ENCODE results near the gene NHLH1. TPM values are rescaled to one million over a fixed set of nuclear protein-coding genes. Genes with fewer than 3 reads are reported as not detected.

Gene NHLH1
- total and polyA plus RNA-seq, 10 of the 15 experiments (the other 5 are each of a cell fraction or from before 2014, with no cell fraction given): 0.22 to 0.98 (median 0.43) TPM; not detected in 1

DNA sequence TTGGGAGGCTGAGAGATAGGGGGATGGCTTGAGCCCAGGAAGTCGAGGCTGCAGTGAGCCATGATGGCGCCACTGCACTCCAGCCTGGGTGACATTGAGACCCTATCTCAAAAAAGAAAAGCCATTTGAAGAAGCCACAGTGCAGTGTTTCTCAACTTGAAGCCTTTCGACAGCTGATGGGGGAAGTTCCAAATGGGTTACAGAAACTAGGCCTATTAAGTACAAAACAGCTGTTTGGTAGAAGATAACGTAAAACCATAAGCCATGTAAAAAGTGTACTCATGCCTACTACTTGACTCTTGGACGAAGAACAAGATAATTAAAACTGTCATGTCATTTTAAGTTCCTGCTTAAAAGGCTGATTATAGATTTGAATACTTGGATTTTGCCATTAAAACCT lies 40.5 kb upstream of the NHLH1 start:
- 96% methylated on average over 5 of the region's 5 CpGs for WGBS (ENCODE audit: insufficient coverage, insufficient replicate concordance, low lambda C conversion rate, missing lambda C conversion rate)
- peaks cover 10 to 55% of the 10 kb centered on the region in 2 experiments for H3K36me3 ChIP-seq (ENCODE audit: control insufficient read depth in 2 of 2, insufficient read depth in 2 of 2, low read length in 1 of 2)
- H3K9me3 ChIP-seq (replicated peaks; ENCODE audit: control insufficient read depth, insufficient read depth, low read length): no peaks in the 10 kb centered on the region
- no peak for ATAC-seq
- H3K27me3 ChIP-seq (replicated peaks in 1 of 2; ENCODE audit: control insufficient read depth in 2 of 2, insufficient read depth in 2 of 2, low read length in 1 of 2): no peaks in the 10 kb centered on the region
- no peak for DNase-seq (ENCODE audit: low read depth, low spot score)
- in situ Hi-C loops (cut with MboI) (loop anchor here (25.0 kb wide), 1 partner anchor 1289 kb away; no protein-coding TSS in a partner anchor), intact Hi-C loops (cut with micrococcal nuclease; ENCODE audit: unreplicated experiment) (no loop called here)
- SMC1A ChIA-PET (ENCODE audit: uncharacterized antibody, unreplicated experiment): interaction anchor here (0.6 kb wide), 1 partner anchor 176 kb away, joined by 3 read pairs; no protein-coding TSS in a partner anchor
- no peaks in the 10 kb centered on the region for H4K20me1 ChIP-seq (ENCODE audit: control insufficient read depth, insufficient read depth)
- no peak overlapping the region for H3K4me3 ChIP-seq
- H3K79me2 ChIP-seq (ENCODE audit: control insufficient read depth, insufficient read depth, low read length): no peaks in the 10 kb centered on the region; the same call in 1 of the 2 replicates
- no peak overlapping the region for H3K4me2 ChIP-seq (ENCODE audit: control insufficient read depth, insufficient read depth)
- H3K27ac ChIP-seq (ENCODE audit: control insufficient read depth, insufficient read depth): no peak overlapping the region
- RAD21 ChIA-PET (ENCODE audit: unreplicated experiment): no interaction called here
- H3K9ac ChIP-seq (ENCODE audit: control insufficient read depth, insufficient read depth, low read length): no peak overlapping the region
- CTCF ChIA-PET: no interaction called here
- FAIRE-seq: peak; percentile 65
- H2AFZ ChIP-seq (ENCODE audit: control insufficient read depth, low read depth, low read length): no peak overlapping the region
- H3K4me1 ChIP-seq (ENCODE audit: control insufficient read depth, insufficient read depth, low read length): no peaks in the 10 kb centered on the region
- no TSS peak for BruUV-seq (replicated peaks)
- POLR2A ChIA-PET: no interaction called here
- TF ChIP-seq, protein P1, sequence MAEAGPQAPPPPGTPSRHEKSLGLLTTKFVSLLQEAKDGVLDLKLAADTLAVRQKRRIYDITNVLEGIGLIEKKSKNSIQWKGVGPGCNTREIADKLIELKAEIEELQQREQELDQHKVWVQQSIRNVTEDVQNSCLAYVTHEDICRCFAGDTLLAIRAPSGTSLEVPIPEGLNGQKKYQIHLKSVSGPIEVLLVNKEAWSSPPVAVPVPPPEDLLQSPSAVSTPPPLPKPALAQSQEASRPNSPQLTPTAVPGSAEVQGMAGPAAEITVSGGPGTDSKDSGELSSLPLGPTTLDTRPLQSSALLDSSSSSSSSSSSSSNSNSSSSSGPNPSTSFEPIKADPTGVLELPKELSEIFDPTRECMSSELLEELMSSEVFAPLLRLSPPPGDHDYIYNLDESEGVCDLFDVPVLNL (IDR thresholded peaks at IDR 0.05; ENCODE audit: low read depth, low read length): no peak
- no peak for TF ChIP-seq SMAD5 (IDR thresholded peaks at IDR 0.05; ENCODE audit: low read depth)
- no peak for TF ChIP-seq SREBF2 (IDR thresholded peaks at IDR 0.05; ENCODE audit: low read length)
- TF ChIP-seq MYC (IDR thresholded peaks at IDR 0.05; ENCODE audit: insufficient read depth, insufficient read length, insufficient replicate concordance, low read length, severe bottlenecking): no peak
- TF ChIP-seq IRF4 (IDR thresholded peaks at IDR 0.05; ENCODE audit: low read depth, low read length): no peak
- TF ChIP-seq TBL1XR1 (IDR thresholded peaks at IDR 0.05; ENCODE audit: low read depth, low read length): no peak
- TF ChIP-seq BRCA1 (IDR thresholded peaks at IDR 0.05; ENCODE audit: low read depth, low read length): no peak
- no peak for TF ChIP-seq SPI1 (IDR thresholded peaks at IDR 0.05; ENCODE audit: borderline replicate concordance, insufficient read depth, low read depth, low read length)
- TF ChIP-seq SUZ12 (IDR thresholded peaks at IDR 0.05; ENCODE audit: unreplicated experiment): no peak
- no peak for TF ChIP-seq FOXK2 (IDR thresholded peaks at IDR 0.05)
- no peak for TF ChIP-seq SMAD1 (IDR thresholded peaks at IDR 0.05; ENCODE audit: low read depth, partially characterized antibody)
- no peak for TF ChIP-seq KLF5 (IDR thresholded peaks at IDR 0.05; ENCODE audit: partially characterized antibody)
- TF ChIP-seq BCL11A (IDR thresholded peaks at IDR 0.05; ENCODE audit: low read depth, low read length): no peak
- no peak for TF ChIP-seq NRF1 (conservative IDR thresholded peaks at IDR 0.05; ENCODE audit: low read depth, low read length)
- TF ChIP-seq SMARCA5 (IDR thresholded peaks at IDR 0.05): no peak
- TF ChIP-seq PRDM15 (CRISPR knock-in tag; IDR thresholded peaks at IDR 0.05): no peak
- TF ChIP-seq, protein P2, sequence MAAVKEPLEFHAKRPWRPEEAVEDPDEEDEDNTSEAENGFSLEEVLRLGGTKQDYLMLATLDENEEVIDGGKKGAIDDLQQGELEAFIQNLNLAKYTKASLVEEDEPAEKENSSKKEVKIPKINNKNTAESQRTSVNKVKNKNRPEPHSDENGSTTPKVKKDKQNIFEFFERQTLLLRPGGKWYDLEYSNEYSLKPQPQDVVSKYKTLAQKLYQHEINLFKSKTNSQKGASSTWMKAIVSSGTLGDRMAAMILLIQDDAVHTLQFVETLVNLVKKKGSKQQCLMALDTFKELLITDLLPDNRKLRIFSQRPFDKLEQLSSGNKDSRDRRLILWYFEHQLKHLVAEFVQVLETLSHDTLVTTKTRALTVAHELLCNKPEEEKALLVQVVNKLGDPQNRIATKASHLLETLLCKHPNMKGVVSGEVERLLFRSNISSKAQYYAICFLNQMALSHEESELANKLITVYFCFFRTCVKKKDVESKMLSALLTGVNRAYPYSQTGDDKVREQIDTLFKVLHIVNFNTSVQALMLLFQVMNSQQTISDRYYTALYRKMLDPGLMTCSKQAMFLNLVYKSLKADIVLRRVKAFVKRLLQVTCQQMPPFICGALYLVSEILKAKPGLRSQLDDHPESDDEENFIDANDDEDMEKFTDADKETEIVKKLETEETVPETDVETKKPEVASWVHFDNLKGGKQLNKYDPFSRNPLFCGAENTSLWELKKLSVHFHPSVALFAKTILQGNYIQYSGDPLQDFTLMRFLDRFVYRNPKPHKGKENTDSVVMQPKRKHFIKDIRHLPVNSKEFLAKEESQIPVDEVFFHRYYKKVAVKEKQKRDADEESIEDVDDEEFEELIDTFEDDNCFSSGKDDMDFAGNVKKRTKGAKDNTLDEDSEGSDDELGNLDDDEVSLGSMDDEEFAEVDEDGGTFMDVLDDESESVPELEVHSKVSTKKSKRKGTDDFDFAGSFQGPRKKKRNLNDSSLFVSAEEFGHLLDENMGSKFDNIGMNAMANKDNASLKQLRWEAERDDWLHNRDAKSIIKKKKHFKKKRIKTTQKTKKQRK (IDR thresholded peaks at IDR 0.05; ENCODE audit: low read depth, low read length): no peak
- TF ChIP-seq SRF (IDR thresholded peaks at IDR 0.05; ENCODE audit: low read depth in 2 of 2, low read length in 2 of 2): no peak
- TF ChIP-seq RCOR1 (conservative IDR thresholded peaks at IDR 0.05; ENCODE audit: low read depth, low read length): no peak
